Measurements from ENCODE around the gene BMP15. TPM values are rescaled to one million over a fixed set of nuclear protein-coding genes. Genes with fewer than 3 reads are reported as not detected.

BMP15 gene
- total RNA-seq, result not detected

GRCh38 chrX:50910685-50911176, at the start of gene BMP15:
Gene BMP15 (plus strand): TSS chrX:50910735. CDS start chrX:50910784, 49 bp downstream.
- Histone ChIP-seq H3K9me3 (no peaks in the 10 kb centered on the region), H3K4me1 (no peaks in the 10 kb centered on the region), H3K36me3 (no peaks in the 10 kb centered on the region), H3K4me3 (no peak within 1 kb of the TSS), H3K27me3 (no peaks in the 10 kb centered on the region), H3K27ac (no peak within 1 kb of the TSS)
- no peak for DNase-seq (ENCODE audit: low spot score in 2 of 2)
- intact Hi-C loops (cut with DNase I), result no loop called here
- TF ChIP-seq CTCF (IDR thresholded peaks at IDR 0.05), result no peak

- no peak for DNase-seq (ENCODE audit: low spot score in 2 of 2)
- Histone ChIP-seq H3K36me3 (no peaks in the 10 kb centered on the region), H3K27me3 (no peaks in the 10 kb centered on the region), H3K4me1 (no peaks in the 10 kb centered on the region), H3K9me3 (no peaks in the 10 kb centered on the region), H3K27ac (no peak overlapping the region), H3K4me3 (no peak overlapping the region)
- intact Hi-C loops (cut with DNase I), result no loop called here
- no peak for TF ChIP-seq CTCF (IDR thresholded peaks at IDR 0.05)
These were observed 47.1 kb upstream of the BMP15 start for GRCh38 chrX:50863471-50863870.

GRCh38 chrX:50865311-50865710, 45.2 kb upstream of the BMP15 start:
- no peak for TF ChIP-seq CTCF (IDR thresholded peaks at IDR 0.05)
- no peak for DNase-seq (ENCODE audit: low spot score in 2 of 2)
- intact Hi-C loops (cut with DNase I), result no loop called here
- Histone ChIP-seq H3K27me3 (no peaks in the 10 kb centered on the region), H3K36me3 (no peaks in the 10 kb centered on the region), H3K9me3 (no peaks in the 10 kb centered on the region), H3K27ac (no peak overlapping the region), H3K4me3 (no peak overlapping the region), H3K4me1 (no peaks in the 10 kb centered on the region)

GRCh38 chrX:50871922-50872453, 38.5 kb upstream of the BMP15 start:
- no peak for TF ChIP-seq CTCF (IDR thresholded peaks at IDR 0.05)
- intact Hi-C loops (cut with DNase I), result no loop called here

GRCh38 chrX:50874876-50875275, 35.7 kb upstream of the BMP15 start:
- Histone ChIP-seq H3K4me3 (no peak overlapping the region), H3K4me1 (no peaks in the 10 kb centered on the region), H3K27ac (no peak overlapping the region), H3K36me3 (no peaks in the 10 kb centered on the region), H3K9me3 (no peaks in the 10 kb centered on the region), H3K27me3 (no peaks in the 10 kb centered on the region)
- DNase-seq (ENCODE audit: low spot score in 2 of 2), result no peak
- no peak for TF ChIP-seq CTCF (IDR thresholded peaks at IDR 0.05)
- intact Hi-C loops (cut with DNase I), result no loop called here

More at GRCh38 chrX:50871922-50872453, 38.5 kb upstream of the BMP15 start:
- H3K27ac ChIP-seq, result no peak overlapping the region
- H3K4me3 ChIP-seq, result no peak overlapping the region
- H3K9me3 ChIP-seq, result no peaks in the 10 kb centered on the region
- H3K27me3 ChIP-seq, result no peaks in the 10 kb centered on the region
- H3K36me3 ChIP-seq, result no peaks in the 10 kb centered on the region
- no peaks in the 10 kb centered on the region for H3K4me1 ChIP-seq
- DNase-seq (ENCODE audit: low spot score in 2 of 2), result no peak

GRCh38 chrX:50876551-50876950, 34.0 kb upstream of the BMP15 start:
- Histone ChIP-seq H3K9me3 (no peaks in the 10 kb centered on the region), H3K4me3 (no peak overlapping the region), H3K27me3 (no peaks in the 10 kb centered on the region), H3K27ac (no peak overlapping the region), H3K36me3 (no peaks in the 10 kb centered on the region), H3K4me1 (no peaks in the 10 kb centered on the region)
- intact Hi-C loops (cut with DNase I), result no loop called here
- no peak for TF ChIP-seq CTCF (IDR thresholded peaks at IDR 0.05)
- DNase-seq (ENCODE audit: low spot score in 2 of 2), result no peak
